ENCODE results near the gene DCAF8.

The DCAF8 gene

GRCh38 chr1:160225345-160225744, 37.0 kb downstream of the DCAF8 start:
- DNase-seq = no peak

GRCh38 chr1:160224606-160225005, 37.7 kb downstream of the DCAF8 start:
- DNase-seq = no peak

GRCh38 chr1:160222546-160222945, 39.8 kb downstream of the DCAF8 start:
- no peak for DNase-seq

GRCh38 chr1:160221089-160221488, 41.3 kb downstream of the DCAF8 start:
- no peak for DNase-seq

- DNase-seq = no peak
Observed at GRCh38 chr1:160220301-160220700, 42.0 kb downstream of the DCAF8 start.

- peak; percentile 14 for DNase-seq
Observed at GRCh38 chr1:160219062-160219929, 43.1 kb downstream of the DCAF8 start.

GRCh38 chr1:160217481-160218051, 44.8 kb downstream of the DCAF8 start:
- no peak for DNase-seq

- no peak for DNase-seq
Observed at GRCh38 chr1:160216301-160216700, 46.0 kb downstream of the DCAF8 start.

GRCh38 chr1:160214481-160215140, 47.7 kb downstream of the DCAF8 start:
- no peak for DNase-seq

GRCh38 chr1:160211046-160211790, 51.1 kb downstream of the DCAF8 start:
- DNase-seq = no peak

GRCh38 chr1:160210561-160210960, 51.8 kb downstream of the DCAF8 start:
- no peak for DNase-seq

- DNase-seq = no peak
Observed at GRCh38 chr1:160209321-160210046, 52.9 kb downstream of the DCAF8 start.

GRCh38 chr1:160208557-160209320, 53.6 kb downstream of the DCAF8 start:
- no peak for DNase-seq

- DNase-seq = no peak
Observed at GRCh38 chr1:160207771-160208556, 54.4 kb downstream of the DCAF8 start.

- DNase-seq = no peak
Observed at GRCh38 chr1:160207118-160207650, 55.2 kb downstream of the DCAF8 start.

GRCh38 chr1:160206421-160207117, 55.8 kb downstream of the DCAF8 start:
- DNase-seq = no peak

GRCh38 chr1:160206036-160206389, 56.3 kb downstream of the DCAF8 start:
- DNase-seq = peak; percentile 65

GRCh38 chr1:160205242-160206035, 56.9 kb downstream of the DCAF8 start, which contains the start of gene PEA15:
PEA15 (plus strand) TSS chr1:160205384; CDS start chr1:160211545, 6,161 bp downstream.
- DNase-seq = peak; percentile 84
